Glomerular endothelial cell (primary cell): ENCODE data around the gene MOCS1. TPM values are rescaled to one million over a fixed set of nuclear protein-coding genes. Genes with fewer than 3 reads are reported as not detected.

Experiments
- DNase-seq: peaks from one replicate; pipeline ENCODE4 v3.0.0-alpha.2; 2011; ENCODE audit warnings: low read depth, low spot score; ENCODE audit errors: extremely low read depth
- total RNA-seq: library from RNA; depleted of rRNA; stranded (reverse); fragments of >200 nt; gene quantifications from 2 replicates; pipeline ENCODE4 v1.2.3, GENCODE V29; 2015

Gene MOCS1
- total RNA-seq, 1 donor from 2014 or later: 12.1 TPM

GRCh38 chr6:39950125-39950720 lies 16.0 kb upstream of the MOCS1 start:
- DNase-seq: no peak

- DNase-seq: no peak
Measured at GRCh38 chr6:39948199-39948791, 14.0 kb upstream of the MOCS1 start.

- no peak for DNase-seq
Measured at GRCh38 chr6:39947611-39948068, 13.4 kb upstream of the MOCS1 start.

GRCh38 chr6:39945626-39946025 lies 11.4 kb upstream of the MOCS1 start:
- no peak for DNase-seq

- DNase-seq: no peak
Measured at GRCh38 chr6:39942903-39943580, 8.8 kb upstream of the MOCS1 start.

GRCh38 chr6:39941820-39942219 lies 7.6 kb upstream of the MOCS1 start:
- no peak for DNase-seq

GRCh38 chr6:39941138-39941537 lies 6.9 kb upstream of the MOCS1 start:
- no peak for DNase-seq

- DNase-seq: no peak
Measured at GRCh38 chr6:39938773-39939654, 4.8 kb upstream of the MOCS1 start.

GRCh38 chr6:39937686-39938333 lies 3.5 kb upstream of the MOCS1 start:
- DNase-seq: no peak

GRCh38 chr6:39936857-39937256 lies 2.6 kb upstream of the MOCS1 start:
- DNase-seq: no peak

- DNase-seq: no peak
Measured at GRCh38 chr6:39935241-39935640, 979 bp upstream of the MOCS1 start.

GRCh38 chr6:39933669-39934130 lies 562 bp downstream of the MOCS1 start:
- no peak for DNase-seq

- no peak for DNase-seq
Measured at GRCh38 chr6:39932386-39932910, 1.8 kb downstream of the MOCS1 start.

- no peak for DNase-seq
Measured at GRCh38 chr6:39931607-39932006, 2.7 kb downstream of the MOCS1 start.

GRCh38 chr6:39930540-39930939 lies 3.7 kb downstream of the MOCS1 start:
- no peak for DNase-seq

- DNase-seq: no peak
Measured at GRCh38 chr6:39929733-39930461, 4.4 kb downstream of the MOCS1 start.

GRCh38 chr6:39929039-39929732 lies 5.1 kb downstream of the MOCS1 start:
- no peak for DNase-seq

- DNase-seq: no peak
Measured at GRCh38 chr6:39927159-39927558, 7.1 kb downstream of the MOCS1 start.

- DNase-seq: no peak
Measured at GRCh38 chr6:39926668-39927067, 7.6 kb downstream of the MOCS1 start.
